CMK (cell line): ENCODE data around the gene AKAP13.

Source experiments
- DNase-seq: peaks from one replicate; pipeline ENCODE4 v3.0.0-alpha.2; 2010; ENCODE audit warnings: low read depth

The AKAP13 gene

DNA sequence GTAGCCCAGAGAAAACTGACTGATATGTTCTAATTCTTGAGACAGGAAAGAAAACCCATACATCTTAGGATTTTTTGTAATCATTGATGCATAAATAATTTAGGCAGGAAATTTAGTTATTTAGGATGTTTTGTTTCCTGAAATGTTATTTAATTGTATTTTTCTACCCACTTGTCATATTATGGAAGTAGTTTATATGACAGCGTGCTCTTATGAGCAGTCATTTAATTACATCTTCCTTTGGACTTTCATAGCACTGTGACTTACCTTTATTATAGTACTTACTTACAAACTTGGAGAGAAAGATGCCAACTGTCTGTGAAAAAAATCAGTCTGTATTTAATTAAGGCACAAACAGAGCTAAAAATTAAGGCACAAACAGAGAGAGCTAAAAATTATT, 65.0 kb downstream of the AKAP13 start:
- no peak for DNase-seq

GRCh38 chr15:85451099-85451700, 70.8 kb downstream of the AKAP13 start:
- no peak for DNase-seq

DNA sequence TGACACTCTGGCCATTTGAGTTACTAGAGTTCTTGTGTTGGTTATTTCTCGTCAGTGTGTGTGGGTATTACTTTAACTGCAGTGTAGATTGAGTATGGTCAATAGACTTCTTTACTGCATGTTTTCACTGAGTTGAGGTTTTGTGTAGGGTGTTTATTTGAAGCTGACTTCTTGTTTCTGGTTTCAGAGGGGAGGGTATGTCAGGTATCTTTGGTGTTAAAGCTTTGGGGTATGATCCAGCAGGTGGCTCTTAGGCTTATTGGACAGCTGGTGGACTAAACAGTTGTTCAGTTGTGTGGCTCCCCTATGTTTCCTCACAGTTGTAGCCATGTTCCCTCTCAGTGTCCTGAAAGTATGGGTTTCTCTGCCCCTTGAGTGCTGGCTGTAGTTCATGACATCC, 72.0 kb downstream of the AKAP13 start:
- DNase-seq = no peak

- DNase-seq = no peak
Measured at GRCh38 chr15:85453144-85453872, 72.9 kb downstream of the AKAP13 start.

DNA sequence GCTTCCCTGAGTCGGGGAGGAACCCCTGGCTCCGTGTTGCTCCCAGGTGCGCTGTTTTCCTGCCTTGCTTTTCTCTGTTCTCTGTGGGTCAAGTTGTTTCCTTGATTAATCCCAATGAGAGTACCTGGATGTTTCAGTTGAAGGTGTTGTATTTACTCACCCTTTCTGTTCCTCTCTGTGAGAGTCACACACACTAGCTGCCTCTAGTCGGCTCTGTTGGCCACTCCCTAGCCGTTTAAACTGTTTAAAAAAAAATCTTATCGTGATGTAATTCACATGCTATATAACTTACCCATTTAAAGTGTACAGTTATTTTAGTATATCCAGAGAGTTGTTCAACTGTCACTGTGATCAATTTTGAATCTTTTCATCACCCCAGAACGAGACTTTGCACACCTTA, 74.0 kb downstream of the AKAP13 start:
- no peak for DNase-seq

- DNase-seq = no peak
Measured at GRCh38 chr15:85455891-85456290, 75.5 kb downstream of the AKAP13 start.

GRCh38 chr15:85456798-85457197, 76.4 kb downstream of the AKAP13 start:
- DNase-seq = no peak

- DNase-seq = no peak
Measured at GRCh38 chr15:85457392-85457968, 77.1 kb downstream of the AKAP13 start.

DNA sequence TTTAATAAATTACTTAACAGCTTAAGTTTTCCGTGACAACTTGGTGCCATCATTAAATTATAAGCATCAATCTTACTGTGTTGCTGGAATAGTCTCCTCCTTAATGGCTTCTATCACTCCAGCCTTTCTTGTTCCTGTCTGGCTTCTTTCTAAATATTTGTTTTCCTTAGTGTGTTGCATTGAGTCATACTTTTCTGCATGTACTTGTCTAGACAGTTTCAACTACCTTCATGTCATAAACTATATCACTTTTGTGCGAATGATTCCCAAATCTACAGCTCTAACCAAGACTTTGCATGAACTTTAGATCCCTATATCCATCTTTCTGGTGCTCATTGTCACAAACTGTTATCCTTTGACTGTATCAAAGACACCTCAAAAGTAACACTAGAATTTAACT, 78.4 kb downstream of the AKAP13 start:
- DNase-seq = no peak

GRCh38 chr15:85462029-85462428, 81.6 kb downstream of the AKAP13 start:
- no peak for DNase-seq

GRCh38 chr15:85463276-85463892, 83.0 kb downstream of the AKAP13 start:
- DNase-seq = no peak

GRCh38 chr15:85463976-85464375, 83.6 kb downstream of the AKAP13 start:
- DNase-seq = no peak

DNA sequence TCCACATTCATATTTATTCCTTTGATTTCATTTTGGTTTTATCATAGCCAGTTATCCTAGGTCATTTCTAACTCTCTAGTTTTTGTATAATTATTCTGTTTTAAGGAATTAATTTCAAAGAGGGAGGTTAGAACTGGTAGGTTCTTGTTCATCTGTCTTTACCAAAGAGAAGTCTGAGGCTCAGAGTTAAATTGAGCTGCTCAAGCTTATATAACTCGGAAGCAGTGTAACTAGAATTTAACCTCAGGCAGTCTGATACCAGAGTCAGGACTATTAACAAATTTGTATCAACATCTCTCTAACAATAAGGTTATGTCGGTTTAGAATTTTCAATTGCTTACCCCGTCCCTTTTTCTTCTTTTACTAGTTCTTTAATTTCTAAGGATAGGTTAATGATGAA, 84.1 kb downstream of the AKAP13 start:
- DNase-seq = no peak

DNA sequence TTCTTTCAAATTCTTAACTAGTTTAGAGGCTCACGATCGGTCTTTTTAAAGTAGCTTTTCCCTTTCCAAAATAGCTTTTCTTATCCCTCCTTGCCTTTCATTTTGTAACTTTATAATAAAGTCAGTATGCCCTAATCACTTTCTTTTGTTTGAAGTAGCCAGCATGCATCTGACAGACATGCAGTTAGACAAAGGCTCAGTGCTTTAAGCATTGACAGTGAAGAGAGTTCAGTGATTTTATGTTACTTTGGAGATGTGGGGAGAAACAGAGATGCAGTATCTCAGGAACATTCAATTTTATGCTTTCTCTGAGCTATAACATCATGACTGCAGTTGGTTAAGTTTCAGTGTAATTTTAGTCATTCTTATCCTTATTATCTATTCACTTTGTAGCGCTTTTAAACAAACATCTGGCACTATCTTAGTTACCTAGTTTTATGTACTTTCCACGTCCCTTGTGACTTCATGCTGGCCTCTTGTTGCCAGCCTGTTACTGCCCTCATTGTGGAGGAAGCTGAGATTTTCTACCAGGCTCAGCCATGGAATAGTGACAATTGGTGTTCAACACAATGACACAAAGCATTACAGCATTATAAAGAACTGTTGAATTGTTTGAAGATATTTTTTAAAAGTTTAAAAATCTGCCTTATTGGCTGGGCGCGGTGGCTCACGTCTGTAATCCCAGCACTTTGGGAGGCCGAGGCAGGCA, 90.3 kb downstream of the AKAP13 start:
- DNase-seq = no peak

DNA sequence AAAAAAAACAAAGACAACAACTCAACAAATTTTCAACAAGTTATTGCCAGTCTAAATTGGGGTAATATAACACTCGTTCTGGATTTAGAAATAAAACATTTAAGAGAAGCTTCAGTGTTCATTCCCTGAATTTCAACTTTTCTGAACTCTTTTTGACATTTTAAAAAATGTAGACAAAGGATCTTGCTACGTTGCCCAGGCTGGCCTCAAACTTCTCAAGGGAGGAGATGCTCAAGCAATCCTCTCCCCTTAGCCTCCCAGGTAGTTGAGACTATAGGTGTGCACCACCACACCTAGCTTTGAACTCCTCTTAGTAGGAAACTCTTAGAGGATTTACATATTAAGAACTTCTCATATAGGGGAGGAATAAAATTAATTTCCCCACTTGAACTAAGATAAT, 91.9 kb downstream of the AKAP13 start:
- no peak for DNase-seq

GRCh38 chr15:85473455-85473854, 93.1 kb downstream of the AKAP13 start:
- no peak for DNase-seq

- no peak for DNase-seq
Measured at GRCh38 chr15:85474700-85475316, 94.4 kb downstream of the AKAP13 start.

DNA sequence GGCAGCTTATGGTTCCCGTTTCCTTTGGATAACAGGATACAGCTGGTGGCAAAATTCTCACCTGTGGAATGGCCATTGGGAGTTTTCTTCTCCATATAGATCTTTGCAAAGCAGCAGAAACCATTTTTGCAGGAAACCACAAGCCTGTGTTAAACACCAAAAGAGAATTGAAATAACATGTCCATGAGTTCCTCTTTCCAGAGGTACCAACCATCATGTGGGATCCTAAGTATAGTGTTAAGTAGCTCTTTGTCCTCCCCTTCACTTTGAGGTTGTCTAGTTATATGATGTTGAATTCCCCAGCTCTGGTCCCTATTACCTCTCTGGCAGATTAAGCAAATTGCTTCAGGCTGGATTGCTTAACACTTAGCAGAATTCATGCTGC, 94.9 kb downstream of the AKAP13 start:
- DNase-seq = no peak

GRCh38 chr15:85475711-85476110, 95.3 kb downstream of the AKAP13 start:
- DNase-seq = no peak

GRCh38 chr15:85477061-85477460, 96.7 kb downstream of the AKAP13 start:
- DNase-seq = no peak

DNA sequence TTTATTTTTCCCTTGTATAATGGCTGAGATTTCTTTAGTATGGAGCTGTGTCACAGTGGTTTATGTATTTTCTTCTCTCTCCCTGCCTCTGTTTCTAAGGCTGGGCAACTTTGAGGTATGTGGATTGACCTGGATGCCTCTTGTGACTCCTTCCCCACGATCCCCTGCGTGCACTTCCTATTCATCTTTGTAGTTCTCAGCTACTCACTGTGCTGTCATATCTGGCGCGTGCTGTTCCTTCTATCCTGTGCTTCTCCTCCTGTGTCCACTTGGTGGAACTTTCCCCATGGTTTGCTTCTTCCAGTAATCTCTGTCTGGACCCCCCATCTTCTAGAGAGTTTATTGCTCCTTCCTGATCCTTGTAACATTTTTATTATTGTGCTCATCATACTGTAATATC, 97.3 kb downstream of the AKAP13 start:
- DNase-seq = no peak

- DNase-seq = no peak
Measured at GRCh38 chr15:85479071-85479647, 98.8 kb downstream of the AKAP13 start.
